ENCODE data around the gene ROR1. TPM values are rescaled to one million over a fixed set of nuclear protein-coding genes. Genes with fewer than 3 reads are reported as not detected.

Gene ROR1
- total and polyA plus RNA-seq, 2 experiments from 2014 or later = 27.6 to 47.8 TPM

- Histone ChIP-seq H3K4me3 (no peak overlapping the region), H3K9me3 (ENCODE audit: low read depth) (no peaks in the 10 kb centered on the region), H3K27ac (no peak overlapping the region), H3K4me1 (ENCODE audit: low read depth) (peaks cover 25% of the 10 kb centered on the region), H3K27me3 (no peaks in the 10 kb centered on the region), H3K36me3 (no peaks in the 10 kb centered on the region)
- TF ChIP-seq CTCF (IDR thresholded peaks at IDR 0.05; ENCODE audit: low read depth, low read length) = no peak
- peak in 1 of 2 donors; percentile 48 for DNase-seq (ENCODE audit: low read depth in 1 of 2, low spot score in 1 of 2)
Observed at GRCh38 chr1:64072089-64072793, 298.4 kb downstream of the ROR1 start.

- H3K27ac ChIP-seq = no peak overlapping the region
- TF ChIP-seq CTCF (IDR thresholded peaks at IDR 0.05; ENCODE audit: low read depth, low read length) = no peak
- DNase-seq (ENCODE audit: low read depth in 1 of 2, low spot score in 1 of 2) = no peak
Observed at GRCh38 chr1:64073705-64074104, 299.9 kb downstream of the ROR1 start.

GRCh38 chr1:64074767-64075166 is 300.9 kb downstream of the ROR1 start:
- Histone ChIP-seq H3K36me3 (no peaks in the 10 kb centered on the region), H3K4me3 (no peak overlapping the region), H3K9me3 (ENCODE audit: low read depth) (no peaks in the 10 kb centered on the region), H3K4me1 (ENCODE audit: low read depth) (peaks cover 11% of the 10 kb centered on the region), H3K27ac (no peak overlapping the region), H3K27me3 (no peaks in the 10 kb centered on the region)
- TF ChIP-seq CTCF (IDR thresholded peaks at IDR 0.05; ENCODE audit: low read depth, low read length) = no peak
- no peak for DNase-seq (ENCODE audit: low read depth in 1 of 2, low spot score in 1 of 2)

More at GRCh38 chr1:64073705-64074104, 299.9 kb downstream of the ROR1 start:
- Histone ChIP-seq H3K27me3 (no peaks in the 10 kb centered on the region), H3K36me3 (no peaks in the 10 kb centered on the region), H3K4me1 (ENCODE audit: low read depth) (peaks cover 22% of the 10 kb centered on the region), H3K9me3 (ENCODE audit: low read depth) (no peaks in the 10 kb centered on the region), H3K4me3 (no peak overlapping the region)

GRCh38 chr1:64077281-64077940 is 303.6 kb downstream of the ROR1 start:
- Histone ChIP-seq H3K36me3 (no peaks in the 10 kb centered on the region), H3K4me1 (ENCODE audit: low read depth) (peaks cover 8% of the 10 kb centered on the region), H3K4me3 (no peak overlapping the region), H3K27me3 (no peaks in the 10 kb centered on the region), H3K9me3 (ENCODE audit: low read depth) (no peaks in the 10 kb centered on the region), H3K27ac (no peak overlapping the region)
- DNase-seq (ENCODE audit: low read depth in 1 of 2, low spot score in 1 of 2) = no peak
- no peak for TF ChIP-seq CTCF (IDR thresholded peaks at IDR 0.05; ENCODE audit: low read depth, low read length)

GRCh38 chr1:64080941-64081562 is 307.2 kb downstream of the ROR1 start:
- Histone ChIP-seq H3K27me3 (no peaks in the 10 kb centered on the region), H3K36me3 (no peaks in the 10 kb centered on the region), H3K9me3 (ENCODE audit: low read depth) (no peaks in the 10 kb centered on the region), H3K4me1 (ENCODE audit: low read depth) (peaks cover 3% of the 10 kb centered on the region), H3K27ac (no peak overlapping the region), H3K4me3 (no peak overlapping the region)
- DNase-seq (ENCODE audit: low read depth in 1 of 2, low spot score in 1 of 2) = peak in 1 of 2 donors; percentile 26
- TF ChIP-seq CTCF (IDR thresholded peaks at IDR 0.05; ENCODE audit: low read depth, low read length) = no peak
